ENCODE measurements around the gene PCDH9.
"Not testable (repeated sequence)": the region's sequence is repeated elsewhere in the genome, so short reads cannot be mapped to it uniquely, and the experiment has no call there.

PCDH9 gene

GRCh38 chr13:66621906-66622447, 608.2 kb downstream of the PCDH9 start:
- not testable (repeated sequence) for H3K79me1 ChIP-seq (ENCODE audit: low read length); H2BK120ac ChIP-seq (ENCODE audit: insufficient read depth, low read length, poor library complexity); H3K27ac ChIP-seq (ENCODE audit: low read depth, low read length); H3K23ac ChIP-seq (ENCODE audit: low read length); H3K4ac ChIP-seq (ENCODE audit: low read depth, low read length); H2BK12ac ChIP-seq (ENCODE audit: low read length); H3K14ac ChIP-seq (ENCODE audit: low read length); H2BK5ac ChIP-seq (ENCODE audit: low read depth, low read length, poor library complexity); H2AFZ ChIP-seq (ENCODE audit: insufficient read depth, low read length, poor library complexity); DNase-seq; H3K36me3 ChIP-seq (ENCODE audit: control insufficient read depth in 1 of 2, insufficient read depth in 2 of 2, low read length in 2 of 2); H4K91ac ChIP-seq (ENCODE audit: low read depth, low read length); H3K4me3 ChIP-seq (ENCODE audit: low read depth, low read length); H4K8ac ChIP-seq (ENCODE audit: low read depth, low read length); H3K9ac ChIP-seq (ENCODE audit: low read length); H3K79me2 ChIP-seq (ENCODE audit: control insufficient read depth, insufficient read depth, low read length, poor library complexity); H3K27me3 ChIP-seq (ENCODE audit: insufficient read depth, low read length); H3K4me2 ChIP-seq (ENCODE audit: low read length); H3K18ac ChIP-seq (ENCODE audit: low read length); H2AK5ac ChIP-seq (ENCODE audit: low read length); H3K9me3 ChIP-seq (ENCODE audit: insufficient read depth, low read depth, low read length); H3K4me1 ChIP-seq (ENCODE audit: control insufficient read depth in 1 of 2, insufficient read depth in 2 of 2, low read length in 2 of 2); H4K12ac ChIP-seq (ENCODE audit: low read depth, low read length)
- WGBS (ENCODE audit: extremely low coverage, insufficient coverage, insufficient read length) = no CpG with 5 or more reads among the region's 31 CpGs

GRCh38 chr13:66618702-66619101, 611.4 kb downstream of the PCDH9 start:
- H4K12ac ChIP-seq (ENCODE audit: low read depth, low read length) = no peak overlapping the region
- H2BK5ac ChIP-seq (ENCODE audit: low read depth, low read length, poor library complexity) = no peak overlapping the region
- no peak overlapping the region for H3K9ac ChIP-seq (ENCODE audit: low read length)
- peak in 1 of 2 donors; percentile 17 for DNase-seq
- H2AFZ ChIP-seq (ENCODE audit: insufficient read depth, low read length, poor library complexity) = no peak overlapping the region
- H3K27ac ChIP-seq (ENCODE audit: low read depth, low read length) = no peak overlapping the region
- H3K79me1 ChIP-seq (ENCODE audit: low read length) = no peaks in the 10 kb centered on the region
- no peak overlapping the region for H4K91ac ChIP-seq (ENCODE audit: low read depth, low read length)
- H3K79me2 ChIP-seq (ENCODE audit: control insufficient read depth, insufficient read depth, low read length, poor library complexity) = no peaks in the 10 kb centered on the region
- no peak overlapping the region for H3K23ac ChIP-seq (ENCODE audit: low read length)
- no peaks in the 10 kb centered on the region for H3K9me3 ChIP-seq (ENCODE audit: insufficient read depth, low read depth, low read length)
- no peak overlapping the region for H3K4ac ChIP-seq (ENCODE audit: low read depth, low read length)
- no peak overlapping the region for H3K14ac ChIP-seq (ENCODE audit: low read length)
- no peak overlapping the region for H3K18ac ChIP-seq (ENCODE audit: low read length)
- no peaks in the 10 kb centered on the region for H3K27me3 ChIP-seq (ENCODE audit: insufficient read depth, low read length)
- H2BK12ac ChIP-seq (ENCODE audit: low read length) = no peak overlapping the region
- H2BK120ac ChIP-seq (ENCODE audit: insufficient read depth, low read length, poor library complexity) = no peak overlapping the region
- H3K36me3 ChIP-seq (ENCODE audit: control insufficient read depth in 1 of 2, insufficient read depth in 2 of 2, low read length in 2 of 2) = no peaks in the 10 kb centered on the region
- no peaks in the 10 kb centered on the region for H3K4me1 ChIP-seq (ENCODE audit: control insufficient read depth in 1 of 2, insufficient read depth in 2 of 2, low read length in 2 of 2)
- no CpG with 5 or more reads among the region's 1 CpG for WGBS (ENCODE audit: extremely low coverage, insufficient coverage, insufficient read length)
- no peak overlapping the region for H2AK5ac ChIP-seq (ENCODE audit: low read length)
- H4K8ac ChIP-seq (ENCODE audit: low read depth, low read length) = no peak overlapping the region
- H3K4me3 ChIP-seq (ENCODE audit: low read depth, low read length) = no peak overlapping the region
- no peak overlapping the region for H3K4me2 ChIP-seq (ENCODE audit: low read length)

GRCh38 chr13:66617786-66618185, 612.4 kb downstream of the PCDH9 start:
- H2AK5ac ChIP-seq (ENCODE audit: low read length) = no peak overlapping the region
- no CpG with 5 or more reads among the region's 7 CpGs for WGBS (ENCODE audit: extremely low coverage, insufficient coverage, insufficient read length)
- no peak for DNase-seq
- H3K27ac ChIP-seq (ENCODE audit: low read depth, low read length) = no peak overlapping the region
- no peak overlapping the region for H3K4ac ChIP-seq (ENCODE audit: low read depth, low read length)
- H3K36me3 ChIP-seq (ENCODE audit: control insufficient read depth in 1 of 2, insufficient read depth in 2 of 2, low read length in 2 of 2) = no peaks in the 10 kb centered on the region
- H3K9me3 ChIP-seq (ENCODE audit: insufficient read depth, low read depth, low read length) = no peaks in the 10 kb centered on the region
- H3K4me2 ChIP-seq (ENCODE audit: low read length) = no peak overlapping the region
- H3K14ac ChIP-seq (ENCODE audit: low read length) = no peak overlapping the region
- no peak overlapping the region for H2BK120ac ChIP-seq (ENCODE audit: insufficient read depth, low read length, poor library complexity)
- no peak overlapping the region for H4K91ac ChIP-seq (ENCODE audit: low read depth, low read length)
- H2BK12ac ChIP-seq (ENCODE audit: low read length) = no peak overlapping the region
- H4K12ac ChIP-seq (ENCODE audit: low read depth, low read length) = no peak overlapping the region
- no peaks in the 10 kb centered on the region for H3K79me1 ChIP-seq (ENCODE audit: low read length)
- H4K8ac ChIP-seq (ENCODE audit: low read depth, low read length) = no peak overlapping the region
- no peak overlapping the region for H2BK5ac ChIP-seq (ENCODE audit: low read depth, low read length, poor library complexity)
- no peak overlapping the region for H3K18ac ChIP-seq (ENCODE audit: low read length)
- no peak overlapping the region for H3K9ac ChIP-seq (ENCODE audit: low read length)
- no peaks in the 10 kb centered on the region for H3K27me3 ChIP-seq (ENCODE audit: insufficient read depth, low read length)
- H2AFZ ChIP-seq (ENCODE audit: insufficient read depth, low read length, poor library complexity) = no peak overlapping the region
- H3K4me1 ChIP-seq (ENCODE audit: control insufficient read depth in 1 of 2, insufficient read depth in 2 of 2, low read length in 2 of 2) = no peaks in the 10 kb centered on the region
- H3K79me2 ChIP-seq (ENCODE audit: control insufficient read depth, insufficient read depth, low read length, poor library complexity) = no peaks in the 10 kb centered on the region
- no peak overlapping the region for H3K23ac ChIP-seq (ENCODE audit: low read length)
- no peak overlapping the region for H3K4me3 ChIP-seq (ENCODE audit: low read depth, low read length)

GRCh38 chr13:66612983-66613382, 617.2 kb downstream of the PCDH9 start:
- Histone ChIP-seq H3K27ac (ENCODE audit: low read depth, low read length) (no peak overlapping the region), H2BK5ac (ENCODE audit: low read depth, low read length, poor library complexity) (no peak overlapping the region), H3K79me1 (ENCODE audit: low read length) (no peaks in the 10 kb centered on the region), H3K14ac (ENCODE audit: low read length) (no peak overlapping the region), H4K8ac (ENCODE audit: low read depth, low read length) (no peak overlapping the region), H3K36me3 (ENCODE audit: control insufficient read depth in 1 of 2, insufficient read depth in 2 of 2, low read length in 2 of 2) (no peaks in the 10 kb centered on the region), H2BK120ac (ENCODE audit: insufficient read depth, low read length, poor library complexity) (no peak overlapping the region), H3K9me3 (ENCODE audit: insufficient read depth, low read depth, low read length) (no peaks in the 10 kb centered on the region), H3K4me1 (ENCODE audit: control insufficient read depth in 1 of 2, insufficient read depth in 2 of 2, low read length in 2 of 2) (no peaks in the 10 kb centered on the region), H3K4me2 (ENCODE audit: low read length) (no peak overlapping the region), H2BK12ac (ENCODE audit: low read length) (no peak overlapping the region), H3K27me3 (ENCODE audit: insufficient read depth, low read length) (no peaks in the 10 kb centered on the region), H3K9ac (ENCODE audit: low read length) (no peak overlapping the region), H2AK5ac (ENCODE audit: low read length) (no peak overlapping the region), H3K4me3 (ENCODE audit: low read depth, low read length) (no peak overlapping the region), H3K79me2 (ENCODE audit: control insufficient read depth, insufficient read depth, low read length, poor library complexity) (no peaks in the 10 kb centered on the region), H4K91ac (ENCODE audit: low read depth, low read length) (no peak overlapping the region), H3K4ac (ENCODE audit: low read depth, low read length) (no peak overlapping the region), H4K12ac (ENCODE audit: low read depth, low read length) (no peak overlapping the region), H2AFZ (ENCODE audit: insufficient read depth, low read length, poor library complexity) (no peak overlapping the region), H3K23ac (ENCODE audit: low read length) (no peak overlapping the region), H3K18ac (ENCODE audit: low read length) (no peak overlapping the region)
- WGBS (ENCODE audit: extremely low coverage, insufficient coverage, insufficient read length) = no CpG with 5 or more reads among the region's 6 CpGs
- DNase-seq = no peak

Measured in trophoblast cell (in vitro differentiated cells and primary cell).